HepG2 (cell line): ENCODE measurements around the gene PPP2R5C. TPM values are rescaled to one million over a fixed set of nuclear protein-coding genes. Genes with fewer than 3 reads are reported as not detected.

Experiments
- ATAC-seq: fragments of 200-7000 bp; cut with Tn5 transposase; 3 replicates; pipeline ENCODE4 v1.9.1; 2020; ENCODE audit warnings: mild to moderate bottlenecking, moderate library complexity
- BruUV-seq: library from RNA; stranded (reverse); fragments of 400-500 nt; replicated peaks from 2 replicates; lab custom pipeline; 2021; lab: Mats Ljungman, UMichigan
- CTCF ChIA-PET: fragments of 300-600 bp; formaldehyde crosslinking; extraction: SDS; loops from one replicate; lab custom pipeline; 2021; ENCODE audit warnings: low total read pairs, inconsistent platforms, low intra/inter-chr PET ratio; lab: Yijun Ruan, JAX
- POLR2A ChIA-PET: fragments of 350-600 bp; sonication (Branson Sonifier 250); formaldehyde crosslinking; loops from one replicate; lab custom pipeline; 2020; ENCODE audit warnings: antibody characterized with exemption, inconsistent platforms; lab: Yijun Ruan, JAX
- DNase-seq: peaks from one replicate; pipeline ENCODE4 v3.0.0-alpha.2; 2015; ENCODE audit warnings: low spot score
- FAIRE-seq: peaks from 3 replicates; lab custom pipeline; 2011; peaks lifted over from hg19 to GRCh38; lab: Jason Lieb, UNC
- H2AFZ ChIP-seq: one replicate; pipeline ENCODE4 v1.6.1; 2011; ENCODE audit warnings: low read length, inconsistent platforms
- H3K27ac ChIP-seq: fragments of 300-600 bp; 3 replicates; pipeline ENCODE4 v1.8.0; 2011; ENCODE audit warnings: mixed run types, mild to moderate bottlenecking, mixed read lengths, low read length, inconsistent platforms; ENCODE audit not compliant: insufficient read depth; ENCODE audit errors: extremely low read length
- H3K27me3 ChIP-seq, 2 experiments: fragments of 200-600 bp in 1 of 2; 2 replicates in 1 of 2; 3 replicates in 1 of 2; pipeline versions ENCODE4 v1.6.0 to v1.8.0; 2011; ENCODE audit warnings: low read length in 2 of 2, mild to moderate bottlenecking in 2 of 2, moderate library complexity in 2 of 2, inconsistent platforms in 1 of 2; ENCODE audit not compliant: insufficient read depth in 2 of 2, control insufficient read depth in 1 of 2
- H3K36me3 ChIP-seq, 2 experiments: fragments of 200-600 bp in 1 of 2; replicated peaks in 1 of 2; 2 replicates in 1 of 2; 3 replicates in 1 of 2; pipeline versions ENCODE4 v1.5.1 to v1.8.0; 2011; ENCODE audit warnings: low read length in 2 of 2, inconsistent platforms in 1 of 2; ENCODE audit not compliant: insufficient read depth in 2 of 2, control insufficient read depth in 1 of 2
- H3K4me1 ChIP-seq: 2 replicates; pipeline ENCODE4 v1.5.1; 2012; ENCODE audit warnings: low read length, inconsistent platforms; ENCODE audit not compliant: insufficient read depth
- H3K4me2 ChIP-seq: 2 replicates; pipeline ENCODE4 v1.6.0; 2011; ENCODE audit warnings: low read depth, low read length, inconsistent platforms
- H3K4me3 ChIP-seq, 3 experiments: fragments of 200-600 bp in 1 of 3; sonication (generic), shearing (Covaris generic) in 1 of 3; replicated peaks in 1 of 3; 2 replicates each; pipeline ENCODE4 v1.5.1; 2011 to 2016; ENCODE audit warnings: low read length in 3 of 3, inconsistent platforms in 2 of 3, low read depth in 2 of 3, mild to moderate bottlenecking in 2 of 3, control low read depth in 1 of 3, mixed read lengths in 1 of 3; ENCODE audit not compliant: insufficient read depth in 1 of 3
- H3K79me2 ChIP-seq: one replicate; pipeline ENCODE4 v1.6.1; 2011; ENCODE audit warnings: low read length, inconsistent platforms; ENCODE audit not compliant: insufficient read depth
- H3K9ac ChIP-seq: 2 replicates; pipeline ENCODE4 v1.6.0; 2011; ENCODE audit warnings: mild to moderate bottlenecking, low read depth, low read length, inconsistent platforms; ENCODE audit not compliant: insufficient read depth
- H3K9me3 ChIP-seq: 2 replicates; pipeline ENCODE4 v1.5.1; 2012; ENCODE audit warnings: mild to moderate bottlenecking, low read length
- H4K20me1 ChIP-seq: 2 replicates; pipeline ENCODE4 v1.6.0; 2011; ENCODE audit warnings: inconsistent platforms, mild to moderate bottlenecking, low read length, moderate library complexity; ENCODE audit not compliant: insufficient read depth
- ETV6 ChIP-seq: sonication (generic); formaldehyde crosslinking; conservative IDR thresholded peaks from 2 replicates; pipeline ENCODE4 v1.4.0; 2020; ENCODE audit warnings: missing genetic modification reagents
- EZH2 ChIP-seq: conservative IDR thresholded peaks from 2 replicates; pipeline ENCODE4 v1.6.1; 2012; ENCODE audit warnings: mild to moderate bottlenecking, low read depth, low read length, moderate library complexity
- FOXM1 ChIP-seq: sonication (generic); formaldehyde crosslinking; IDR thresholded peaks from 2 replicates; pipeline ENCODE4 v1.5.0; 2020; ENCODE audit warnings: missing genetic modification reagents
- HNRNPH1 ChIP-seq: fragments of 200-400 bp; formaldehyde crosslinking; optimal IDR thresholded peaks from 2 replicates; pipeline ENCODE3; 2017; ENCODE audit warnings: mild to moderate bottlenecking, low read depth, low read length
- JUN ChIP-seq: sonication (generic); formaldehyde crosslinking; IDR thresholded peaks from 2 replicates; pipeline ENCODE4 v1.4.0; 2020; ENCODE audit warnings: mild to moderate bottlenecking, missing genetic modification reagents
- KLF12 ChIP-seq: sonication (generic); formaldehyde crosslinking; IDR thresholded peaks from 2 replicates; pipeline ENCODE4 v1.4.0; 2020; ENCODE audit warnings: missing genetic modification reagents, borderline replicate concordance
- MIER3 ChIP-seq: IDR thresholded peaks from 2 replicates; pipeline ENCODE4 v1.6.1; 2016; ENCODE audit warnings: missing compliant biosample characterization, borderline replicate concordance
- MYC ChIP-seq: sonication (generic); formaldehyde crosslinking; IDR thresholded peaks from 2 replicates; pipeline ENCODE4 v1.9.0; 2021; ENCODE audit warnings: missing genetic modification reagents, borderline replicate concordance
- NFIB ChIP-seq: sonication (generic); formaldehyde crosslinking; IDR thresholded peaks from 2 replicates; pipeline ENCODE4 v1.9.0; 2021; ENCODE audit warnings: missing genetic modification reagents, mild to moderate bottlenecking, borderline replicate concordance
- SKIL ChIP-seq: sonication (generic); formaldehyde crosslinking; IDR thresholded peaks from 2 replicates; pipeline ENCODE4 v1.8.0; 2022; ENCODE audit warnings: missing genetic modification reagents, mild to moderate bottlenecking, moderate library complexity, borderline replicate concordance
- XBP1 ChIP-seq: sonication (generic); formaldehyde crosslinking; IDR thresholded peaks from 2 replicates; pipeline ENCODE4 v1.5.0; 2020; ENCODE audit warnings: missing genetic modification reagents
- YEATS2 ChIP-seq: sonication (generic); formaldehyde crosslinking; IDR thresholded peaks from 2 replicates; pipeline ENCODE4 v1.4.0; 2020; ENCODE audit warnings: missing genetic modification reagents, borderline replicate concordance
- ZNF124 ChIP-seq: sonication (generic); formaldehyde crosslinking; IDR thresholded peaks from 2 replicates; pipeline ENCODE4 v1.4.0; 2020; ENCODE audit warnings: missing genetic modification reagents
- whole genome bisulfite sequencing: methylation state at CpG from one replicate; pipeline ENCODE4 v1.1.6; 2017; ENCODE audit warnings: low lambda C conversion rate; 5-methylcytosine and 5-hydroxymethylcytosine counted together
- in situ Hi-C: cut with HindIII; loops from 2 replicates; pipeline ENCODE4 v1.10.0; 2017; ENCODE audit warnings: low pct_unique_long_range_greater_than_20kb; ENCODE audit not compliant: extremely low pct_ligation_motif_present
- intact Hi-C: fragments of 100-400 bp; cut with micrococcal nuclease; formaldehyde crosslinking; loops from one replicate; pipeline ENCODE4 v1.10.0; 2022; ENCODE audit not compliant: unreplicated experiment
- polyA plus RNA-seq, 8 experiments: library from polyadenylated mRNA; depleted of rRNA in 3 of 8; stranded (reverse) in 7 of 8; unstranded in 1 of 8; fragments of >200 nt; fragmentation: Illumina TruSeq in 4 of 8; extraction: Trizol in 4 of 8; gene quantifications; 2 replicates each; pipeline versions ENCODE4 v1.2.1 to v1.2.3, GENCODE V29; 2011 to 2016; ENCODE audit warnings: low read depth in 4 of 8, missing spikeins in 1 of 8, mixed read lengths in 1 of 8; ENCODE audit not compliant: insufficient read depth in 1 of 8
- total RNA-seq, 5 experiments: library from RNA; depleted of rRNA; stranded (reverse); fragments of >200 nt; fragmentation: Illumina TruSeq; extraction: Trizol; gene quantifications; 2 replicates each; pipeline ENCODE4 v1.2.3, GENCODE V29; 2016; ENCODE audit warnings: low read depth in 1 of 5
- TF ChIP-seq, protein P1 (sequence below): sonication (generic); formaldehyde crosslinking; IDR thresholded peaks from 2 replicates; pipeline ENCODE4 v1.4.0; 2020; ENCODE audit warnings: missing genetic modification reagents, borderline replicate concordance

Gene PPP2R5C
- total and polyA plus RNA-seq, 2 of the 13 experiments (the other 11 are each of a cell fraction or from before 2014, with no cell fraction given), result 74.3 to 78.5 TPM

DNA sequence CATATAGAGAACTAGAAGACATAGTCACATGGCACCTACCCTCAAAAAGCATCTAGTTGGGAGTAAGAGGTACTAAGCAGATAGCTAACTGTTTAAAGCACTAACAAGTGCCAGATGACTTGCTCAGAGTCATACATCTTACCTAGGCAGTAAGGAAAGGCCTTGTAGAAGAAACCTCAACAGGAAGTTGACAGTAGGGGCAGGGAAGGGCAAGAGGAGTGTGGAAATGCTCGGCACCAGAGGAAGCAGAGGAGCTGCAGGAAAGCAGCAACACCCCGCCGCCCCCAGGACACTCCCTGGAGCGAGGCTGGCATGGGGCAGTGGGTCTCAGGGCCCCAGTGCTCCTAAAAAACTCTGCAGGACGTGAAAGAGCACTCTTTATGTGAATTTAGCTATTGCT, 92.9 kb downstream of the PPP2R5C start (continued):
- TF ChIP-seq, protein P1, sequence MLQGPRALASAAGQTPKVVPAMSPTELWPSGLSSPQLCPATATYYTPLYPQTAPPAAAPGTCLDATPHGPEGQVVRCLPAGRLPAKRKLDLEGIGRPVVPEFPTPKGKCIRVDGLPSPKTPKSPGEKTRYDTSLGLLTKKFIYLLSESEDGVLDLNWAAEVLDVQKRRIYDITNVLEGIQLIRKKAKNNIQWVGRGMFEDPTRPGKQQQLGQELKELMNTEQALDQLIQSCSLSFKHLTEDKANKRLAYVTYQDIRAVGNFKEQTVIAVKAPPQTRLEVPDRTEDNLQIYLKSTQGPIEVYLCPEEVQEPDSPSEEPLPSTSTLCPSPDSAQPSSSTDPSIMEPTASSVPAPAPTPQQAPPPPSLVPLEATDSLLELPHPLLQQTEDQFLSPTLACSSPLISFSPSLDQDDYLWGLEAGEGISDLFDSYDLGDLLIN (CRISPR knock-in tag), result no peak

GRCh38 chr14:101855958-101856357, 94.4 kb downstream of the PPP2R5C start:
- no peaks in the 10 kb centered on the region for H3K9me3 ChIP-seq
- in situ Hi-C loops (no loop called here), intact Hi-C loops (no loop called here)
- no peak overlapping the region for H3K27ac ChIP-seq
- H3K4me3 ChIP-seq, result no peak overlapping the region
- no peak for FAIRE-seq
- POLR2A ChIA-PET, result no interaction called here
- CTCF ChIA-PET, result no interaction called here
- H3K4me1 ChIP-seq, result no peaks in the 10 kb centered on the region
- no peak overlapping the region for H2AFZ ChIP-seq
- H3K27me3 ChIP-seq, result no peaks in the 10 kb centered on the region
- 96% methylated on average over 5 of the region's 5 CpGs for WGBS
- no peak overlapping the region for H3K9ac ChIP-seq
- no peak for DNase-seq
- H3K79me2 ChIP-seq, result peaks cover 24% of the 10 kb centered on the region
- peaks cover 12% of the 10 kb centered on the region; the same call in 1 of the 2 replicates for H4K20me1 ChIP-seq
- H3K36me3 ChIP-seq, result peaks cover 4 to 27% of the 10 kb centered on the region in 2 experiments; a peak in 4 of 5 replicates
- ATAC-seq, result no peak
- no peak overlapping the region for H3K4me2 ChIP-seq
- TF ChIP-seq YEATS2 (CRISPR knock-in tag) (no peak), NFIB (no peak), ETV6 (CRISPR knock-in tag) (no peak), MYC (CRISPR knock-in tag) (no peak)
- BruUV-seq, result no TSS peak

GRCh38 chr14:101856536-101856935, 95.0 kb downstream of the PPP2R5C start:
- CTCF ChIA-PET, result no interaction called here
- ATAC-seq, result no peak
- TF ChIP-seq HNRNPH1, result no peak
- no peak for TF ChIP-seq XBP1
- no peak for TF ChIP-seq MIER3 (CRISPR knock-in tag)
- TF ChIP-seq FOXM1 (CRISPR knock-in tag), result no peak
- TF ChIP-seq JUN (CRISPR knock-in tag), result no peak
- no peak for TF ChIP-seq ZNF124
- TF ChIP-seq KLF12 (CRISPR knock-in tag), result no peak
- TF ChIP-seq EZH2, result no peak
- TF ChIP-seq SKIL, result no peak
- no peak overlapping the region for H3K4me3 ChIP-seq
- H3K4me1 ChIP-seq, result no peaks in the 10 kb centered on the region
- no peak overlapping the region for H2AFZ ChIP-seq
- POLR2A ChIA-PET, result no interaction called here
- no peak overlapping the region for H3K4me2 ChIP-seq
- no peak overlapping the region for H3K9ac ChIP-seq
- no peak overlapping the region for H3K27ac ChIP-seq
- no peak for FAIRE-seq
- peaks cover 21% of the 10 kb centered on the region for H3K79me2 ChIP-seq
- H3K36me3 ChIP-seq, result peaks cover 4 to 31% of the 10 kb centered on the region in 2 experiments; a peak in 4 of 5 replicates
- no TSS peak for BruUV-seq
- in situ Hi-C loops, result no loop called here
- H4K20me1 ChIP-seq, result 0 out of 2 replicates have a peak, but pooled peaks cover 10% of the 10 kb centered on the region
- intact Hi-C loops, result no loop called here
- 94% methylated on average over 4 of the region's 4 CpGs for WGBS
- no peaks in the 10 kb centered on the region for H3K9me3 ChIP-seq
- no peak for DNase-seq
- no peaks in the 10 kb centered on the region for H3K27me3 ChIP-seq
